Mucosa of rectum (tissue), 2 donors: ENCODE results near the gene HOXA7.

ENCODE experiments used
- H3K27ac ChIP-seq, 2 donors: one replicate each; pipeline ENCODE4 v1.7.0; 2013; ENCODE audit warnings: inconsistent platforms in 2 of 2, low read depth in 2 of 2, low read length in 2 of 2
- H3K27me3 ChIP-seq, 2 donors: one replicate each; pipeline ENCODE4 v1.7.0; 2013; ENCODE audit warnings: low read length in 2 of 2; ENCODE audit not compliant: control insufficient read depth in 2 of 2, insufficient read depth in 2 of 2
- H3K36me3 ChIP-seq, 2 donors: one replicate each; pipeline ENCODE4 v1.7.0; 2013; ENCODE audit warnings: low read length in 2 of 2; ENCODE audit not compliant: control insufficient read depth in 2 of 2, insufficient read depth in 2 of 2
- H3K4me1 ChIP-seq, 2 donors: one replicate each; pipeline ENCODE4 v1.7.0; 2013; ENCODE audit warnings: low read length in 2 of 2, mild to moderate bottlenecking in 1 of 2; ENCODE audit not compliant: control insufficient read depth in 2 of 2, insufficient read depth in 2 of 2
- H3K4me3 ChIP-seq, 2 donors: one replicate each; pipeline ENCODE4 v1.7.0; 2013; ENCODE audit warnings: low read length in 2 of 2
- H3K9ac ChIP-seq, 2 donors: one replicate each; pipeline ENCODE4 v1.7.0; 2013; ENCODE audit warnings: low read length in 2 of 2, low read depth in 1 of 2, mild to moderate bottlenecking in 1 of 2
- H3K9me3 ChIP-seq, 2 donors: one replicate each; pipeline ENCODE4 v1.7.0; 2013; ENCODE audit warnings: low read length in 2 of 2; ENCODE audit not compliant: control insufficient read depth in 2 of 2
- donor health status: healthy.
- donor health status: Normal muscosa, but diverticular disease.

The HOXA7 gene

DNA sequence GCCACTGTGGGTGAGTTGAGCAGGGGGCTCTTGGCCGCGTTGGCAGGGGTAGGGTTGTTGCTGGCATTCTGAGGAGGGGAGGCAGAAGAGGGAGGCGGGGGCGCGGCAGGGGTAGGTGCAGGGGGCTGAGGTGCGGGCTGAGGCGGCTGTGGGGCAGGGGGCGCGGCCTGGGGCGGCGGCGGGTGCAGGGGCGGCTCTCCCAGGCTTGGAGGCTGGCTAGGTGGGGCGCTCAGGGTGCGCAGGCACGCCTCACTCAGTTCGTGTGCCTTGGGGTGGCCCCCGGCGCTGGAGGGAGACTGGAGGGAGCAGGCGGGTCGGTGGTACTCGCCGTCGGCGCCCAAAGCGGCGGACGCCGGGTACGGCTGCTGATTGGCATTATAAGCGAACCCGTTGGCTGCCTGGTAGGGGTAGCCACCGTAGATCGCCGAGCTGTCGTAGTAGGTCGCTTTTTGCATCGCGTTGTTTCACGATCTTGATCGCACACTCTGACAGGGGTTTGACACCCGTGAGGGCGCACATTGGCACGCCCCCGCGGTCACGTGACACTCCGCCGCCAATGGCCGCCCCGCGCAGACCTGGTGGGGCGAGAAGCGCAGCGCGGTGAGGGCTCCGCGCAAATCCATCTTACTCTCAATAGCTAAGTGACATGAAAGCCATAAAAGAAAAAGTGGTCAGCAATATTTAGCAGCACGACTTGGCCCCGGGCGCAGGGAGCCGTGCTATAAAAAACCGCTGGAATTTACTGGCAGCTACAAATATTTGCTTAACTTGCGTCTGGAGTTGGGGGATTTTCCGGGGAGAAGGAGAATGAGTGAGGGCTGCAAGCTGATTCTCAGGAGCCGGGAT is 46.1 kb downstream of the HOXA7 start:
- Histone ChIP-seq H3K9ac (peak overlapping the region in 1 of 2 donors; percentile 41), H3K4me1 (peaks cover 55 to 65% of the 10 kb centered on the region in 2 donors), H3K9me3 (no peaks in the 10 kb centered on the region), H3K36me3 (peaks cover 3 to 8% of the 10 kb centered on the region in 2 donors), H3K27ac (peak overlapping the region; percentile 73 to 79), H3K27me3 (no peaks in the 10 kb centered on the region), H3K4me3 (peak overlapping the region; percentile 4 to 50)

DNA sequence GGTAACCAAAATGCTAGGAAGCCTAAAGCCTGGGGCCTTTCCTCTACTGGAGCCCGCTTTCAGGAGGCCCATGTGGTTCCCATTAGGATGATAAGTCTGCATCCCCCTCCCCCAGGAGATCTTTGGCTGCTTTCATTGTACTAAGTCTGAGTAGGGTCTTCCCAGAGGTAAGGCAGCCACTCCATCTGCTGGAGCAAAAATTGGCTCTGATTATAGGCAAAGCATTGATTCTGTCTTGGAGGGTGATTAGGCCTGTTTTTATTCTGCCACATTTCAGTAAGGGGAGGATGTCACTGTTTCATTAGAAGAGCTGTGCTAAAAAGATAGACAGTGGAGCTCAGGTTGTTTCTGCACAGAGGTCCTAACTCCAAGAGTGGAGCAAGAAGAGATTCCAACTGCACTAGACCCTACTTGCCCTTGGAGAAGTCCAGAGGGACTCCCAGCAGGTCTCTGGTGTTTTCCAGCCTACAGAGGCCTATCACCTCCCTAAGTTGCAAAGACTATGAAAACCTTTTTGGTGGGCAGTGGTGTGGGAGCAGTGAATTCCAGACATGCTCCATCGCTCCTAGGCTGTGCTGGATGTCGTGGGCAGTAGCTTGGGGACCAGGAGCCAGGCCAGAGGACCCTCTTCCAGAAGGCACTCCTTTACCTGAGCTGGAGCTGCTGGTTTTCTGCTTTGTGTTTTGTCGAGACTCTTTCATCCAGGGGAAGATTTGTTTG is 46.8 kb downstream of the HOXA7 start:
- peak overlapping the region in 1 of 2 donors; percentile 2 for H3K9ac ChIP-seq
- H3K27ac ChIP-seq, result peak overlapping the region; percentile 88 to 89
- no peak overlapping the region for H3K4me3 ChIP-seq
- peaks cover 3 to 8% of the 10 kb centered on the region in 2 donors for H3K36me3 ChIP-seq
- peaks cover 48 to 59% of the 10 kb centered on the region in 2 donors for H3K4me1 ChIP-seq
- H3K27me3 ChIP-seq, result no peaks in the 10 kb centered on the region
- H3K9me3 ChIP-seq, result no peaks in the 10 kb centered on the region

DNA sequence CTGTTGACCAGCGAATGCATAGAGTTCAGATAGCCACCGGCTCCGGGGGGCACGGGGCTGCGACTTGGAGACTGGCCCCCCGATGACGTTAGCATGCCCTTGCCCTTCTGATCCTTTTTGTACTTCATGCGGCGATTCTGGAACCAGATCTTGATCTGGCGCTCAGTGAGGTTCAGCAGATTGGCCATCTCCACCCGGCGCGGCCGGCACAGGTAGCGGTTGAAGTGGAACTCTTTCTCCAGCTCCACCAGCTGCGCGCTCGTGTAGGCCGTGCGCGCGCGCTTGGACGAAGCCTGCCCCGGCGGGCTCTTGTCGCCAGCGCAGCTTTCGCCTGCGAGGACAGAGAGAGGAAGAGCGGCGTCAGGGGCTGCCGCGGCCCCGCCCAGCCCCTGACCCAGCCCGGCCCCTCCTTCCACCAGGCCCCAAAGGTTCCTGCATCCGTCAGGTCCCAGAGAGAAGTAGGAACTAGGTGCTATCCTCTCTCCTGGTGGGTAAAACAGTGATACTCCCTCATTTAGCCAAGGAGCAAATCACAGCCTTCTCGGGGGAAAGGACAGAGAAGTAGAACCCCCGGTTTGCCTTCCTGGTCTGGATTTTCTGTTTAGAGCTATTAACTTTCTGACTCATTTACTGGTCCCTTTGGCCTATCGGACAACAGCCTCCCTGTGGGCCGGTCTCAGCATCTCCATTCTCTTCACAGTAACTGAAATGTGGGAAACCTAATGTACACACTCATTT is 47.9 kb downstream of the HOXA7 start:
- H3K36me3 ChIP-seq, result peaks cover 3 to 8% of the 10 kb centered on the region in 2 donors
- peaks cover 44 to 59% of the 10 kb centered on the region in 2 donors for H3K4me1 ChIP-seq
- H3K27me3 ChIP-seq, result no peaks in the 10 kb centered on the region
- H3K4me3 ChIP-seq, result peak overlapping the region; percentile 52 to 58
- H3K9ac ChIP-seq, result peak overlapping the region; percentile 49 to 78
- H3K9me3 ChIP-seq, result no peaks in the 10 kb centered on the region
- peak overlapping the region; percentile 88 to 89 for H3K27ac ChIP-seq

DNA sequence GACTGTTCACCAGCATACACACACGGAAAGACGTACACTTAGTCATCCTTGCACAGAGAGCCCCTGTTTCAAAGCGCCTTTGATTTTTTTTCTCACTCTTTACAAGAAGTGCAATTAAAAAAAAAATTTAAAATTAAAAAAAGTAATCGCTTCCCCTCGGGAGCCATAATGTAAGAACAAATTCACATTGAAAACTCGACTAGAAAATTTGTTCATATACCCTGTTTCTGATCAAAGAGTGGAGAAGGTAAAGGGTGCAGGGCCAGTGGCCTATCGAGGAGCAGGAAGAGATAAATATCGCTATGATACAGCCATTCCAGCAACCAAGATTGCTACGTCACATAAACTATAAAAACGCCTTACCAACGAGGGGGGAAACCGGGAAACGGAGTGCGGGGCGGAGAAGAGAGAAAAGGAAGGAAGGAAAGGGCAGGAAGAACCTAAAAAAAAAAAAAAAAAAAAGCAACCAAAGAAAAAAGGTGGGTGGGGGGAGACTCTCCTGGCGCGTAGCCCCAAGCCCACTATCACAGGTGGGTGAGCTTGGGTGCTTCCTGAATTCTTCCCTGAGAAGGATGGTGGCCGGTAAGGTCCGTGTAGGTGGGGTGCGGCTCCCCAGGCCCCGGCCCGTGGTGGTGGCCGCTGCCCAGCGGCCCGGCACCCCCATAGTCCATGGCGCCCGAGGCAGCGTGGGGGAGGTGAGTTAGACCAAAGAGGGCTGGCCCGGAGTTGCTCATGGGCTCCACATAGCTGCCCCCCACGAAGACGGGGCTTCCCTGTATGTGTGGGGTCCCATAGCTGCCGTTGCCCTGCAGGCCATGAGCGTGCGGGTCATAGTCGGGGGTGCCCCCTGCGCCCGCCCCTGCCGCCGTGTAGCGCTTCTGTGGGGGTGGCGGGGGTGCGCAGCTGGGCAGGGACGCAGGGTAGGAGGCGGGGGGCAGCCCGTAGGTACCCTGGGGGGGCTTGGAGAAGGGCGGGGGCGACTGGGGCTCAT is 48.8 kb downstream of the HOXA7 start:
- Histone ChIP-seq H3K36me3 (peaks cover 3 to 8% of the 10 kb centered on the region in 2 donors), H3K9me3 (no peaks in the 10 kb centered on the region), H3K27me3 (no peaks in the 10 kb centered on the region), H3K4me1 (peaks cover 39 to 61% of the 10 kb centered on the region in 2 donors), H3K9ac (peak overlapping the region; percentile 49 to 78), H3K27ac (peak overlapping the region; percentile 88 to 89), H3K4me3 (peak overlapping the region; percentile 52 to 63)

DNA sequence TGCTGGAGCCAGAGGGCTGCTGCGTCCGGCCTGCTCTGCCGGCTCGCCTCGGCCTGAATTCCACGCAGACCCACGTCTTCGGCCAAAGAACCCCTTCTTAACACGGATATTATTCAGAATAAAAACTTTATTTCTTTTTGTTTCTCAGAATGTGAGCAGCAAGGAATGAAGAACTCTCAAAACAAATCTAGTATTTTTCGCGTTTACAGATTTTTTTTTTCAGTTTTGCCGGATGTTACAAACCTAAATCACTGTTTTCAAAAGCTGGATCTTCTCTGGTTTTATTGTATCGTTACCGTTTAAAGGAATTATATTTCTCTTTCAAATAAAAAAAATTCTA is 49.6 kb downstream of the HOXA7 start:
- H3K4me1 ChIP-seq, result peaks cover 35 to 61% of the 10 kb centered on the region in 2 donors
- H3K27me3 ChIP-seq, result no peaks in the 10 kb centered on the region
- peak overlapping the region; percentile 71 to 89 for H3K27ac ChIP-seq
- H3K9me3 ChIP-seq, result no peaks in the 10 kb centered on the region
- peak overlapping the region; percentile 62 to 63 for H3K4me3 ChIP-seq
- H3K36me3 ChIP-seq, result peaks cover 3 to 8% of the 10 kb centered on the region in 2 donors
- H3K9ac ChIP-seq, result peak overlapping the region; percentile 60 to 78

DNA sequence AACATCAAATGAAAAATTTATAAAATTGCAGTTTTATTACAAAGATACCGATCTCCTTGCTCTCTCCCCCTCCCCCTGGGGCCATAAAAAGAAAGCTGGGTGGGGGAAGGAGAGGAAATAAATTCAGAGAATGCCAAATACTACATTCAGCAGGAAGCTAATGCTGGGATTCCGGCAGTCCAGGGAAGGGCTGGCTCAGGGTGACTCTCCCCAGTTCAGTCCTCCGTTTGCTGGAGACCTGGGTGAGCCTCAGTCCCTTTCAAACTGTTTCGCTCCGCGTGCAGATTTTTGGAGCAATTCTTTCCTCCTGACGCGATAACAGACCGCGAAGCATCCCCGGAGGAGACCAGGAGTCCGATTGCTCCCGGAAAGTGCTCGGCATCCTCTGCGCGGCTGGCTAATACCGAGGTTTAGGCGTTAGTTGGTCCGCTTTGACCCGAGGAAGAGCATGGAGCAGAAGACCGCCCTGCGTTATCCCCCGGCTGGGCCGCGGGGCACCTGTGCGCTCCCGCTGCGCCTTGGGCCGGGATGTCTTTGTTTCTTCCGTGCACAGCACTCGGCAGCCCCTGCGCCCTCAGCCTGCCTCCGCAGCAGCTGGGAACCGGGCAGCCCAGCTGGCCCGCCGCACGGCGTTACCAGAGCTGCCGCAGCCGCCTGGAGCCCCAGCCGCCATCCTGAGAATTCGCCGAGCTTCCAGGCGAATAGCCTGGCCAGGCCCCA is 50.1 kb downstream of the HOXA7 start:
- Histone ChIP-seq H3K9me3 (no peaks in the 10 kb centered on the region), H3K4me1 (peaks cover 30 to 56% of the 10 kb centered on the region in 2 donors), H3K27me3 (no peaks in the 10 kb centered on the region), H3K4me3 (peak overlapping the region; percentile 62 to 63), H3K9ac (peak overlapping the region; percentile 60 to 78), H3K36me3 (peaks cover 3 to 8% of the 10 kb centered on the region in 2 donors), H3K27ac (peak overlapping the region; percentile 71 to 89)

DNA sequence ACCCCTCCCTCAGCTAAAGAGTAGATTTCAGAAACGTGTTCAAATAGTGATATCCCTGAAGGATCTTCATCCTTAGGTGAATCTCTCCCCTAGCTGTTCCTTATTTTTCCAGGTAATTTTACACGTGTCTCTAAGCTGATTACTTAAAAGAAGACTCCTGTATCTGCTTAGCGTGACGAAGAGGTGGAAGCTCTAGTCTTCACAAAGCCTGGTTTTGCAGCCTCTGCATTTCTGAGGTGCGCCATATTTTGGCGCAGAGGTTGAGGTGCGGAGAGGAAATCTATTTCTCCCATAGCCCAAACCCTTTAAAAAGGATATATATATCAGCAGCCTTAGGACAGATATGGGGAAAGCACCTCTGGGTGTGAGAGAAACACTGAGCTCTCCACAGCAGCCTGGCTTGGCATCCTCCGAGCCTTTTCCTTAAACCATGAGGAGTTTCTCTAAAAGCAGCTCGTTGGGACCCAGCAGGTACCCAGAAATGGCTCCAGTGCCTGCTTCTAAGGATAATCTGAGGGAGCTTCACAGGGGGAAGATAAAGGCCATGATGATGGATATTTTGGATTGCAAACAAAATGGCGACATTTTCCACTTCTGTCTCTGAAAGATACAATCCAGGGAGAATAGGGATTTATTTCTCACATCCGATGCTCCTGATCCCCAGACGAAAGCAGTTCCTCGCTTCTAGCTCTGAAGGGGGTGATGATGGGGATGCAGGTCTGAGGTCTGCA is 51.0 kb downstream of the HOXA7 start:
- no peak overlapping the region for H3K4me3 ChIP-seq
- peaks cover 24 to 55% of the 10 kb centered on the region in 2 donors for H3K4me1 ChIP-seq
- peak overlapping the region in 1 of 2 donors; percentile 78 for H3K9ac ChIP-seq
- peak overlapping the region; percentile 71 to 89 for H3K27ac ChIP-seq
- no peaks in the 10 kb centered on the region for H3K9me3 ChIP-seq
- H3K27me3 ChIP-seq, result no peaks in the 10 kb centered on the region
- H3K36me3 ChIP-seq, result peaks cover 3 to 8% of the 10 kb centered on the region in 2 donors

DNA sequence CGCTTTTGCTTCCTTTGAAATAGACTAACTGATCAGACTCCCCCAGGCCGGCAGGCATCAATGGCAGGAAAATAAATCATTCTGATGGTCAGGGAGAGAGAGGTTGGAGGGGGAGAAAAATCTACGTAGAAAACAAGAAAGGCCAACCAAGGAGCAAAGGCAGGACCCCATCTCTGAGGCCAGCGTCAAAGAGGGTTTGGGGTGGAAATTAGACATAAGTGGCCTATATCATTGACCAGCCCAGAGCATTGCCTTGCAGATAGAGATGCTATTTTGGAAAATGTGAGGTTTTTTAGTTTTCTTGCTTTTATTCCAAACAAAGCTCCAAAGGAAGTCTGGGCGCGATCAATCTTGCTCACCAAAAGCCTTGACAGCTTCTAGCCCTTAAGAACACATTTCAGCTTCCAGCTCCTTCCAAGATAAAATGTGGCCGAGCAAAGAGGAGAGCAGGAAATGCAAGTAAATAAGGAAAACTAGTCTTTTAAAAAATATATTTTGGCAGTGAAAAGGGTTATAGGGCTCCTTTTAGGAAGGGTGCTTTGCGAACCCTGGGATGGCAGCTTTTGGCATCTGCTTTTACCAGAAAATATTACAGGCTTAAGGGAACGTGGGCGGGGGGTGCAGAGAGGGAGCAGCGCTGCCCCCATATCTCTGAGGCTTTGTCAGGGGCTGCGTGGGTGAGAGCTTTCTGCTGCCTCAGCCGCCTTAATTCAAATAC is 52.0 kb downstream of the HOXA7 start:
- Histone ChIP-seq H3K27me3 (no peaks in the 10 kb centered on the region), H3K36me3 (peaks cover 0 to 6% of the 10 kb centered on the region in 2 donors), H3K4me1 (peaks cover 26 to 53% of the 10 kb centered on the region in 2 donors), H3K4me3 (no peak overlapping the region), H3K9ac (peak overlapping the region in 1 of 2 donors; percentile 79), H3K9me3 (no peaks in the 10 kb centered on the region), H3K27ac (peak overlapping the region; percentile 87 to 96)
